ENCODE results near the gene SMIM3.

DNA sequence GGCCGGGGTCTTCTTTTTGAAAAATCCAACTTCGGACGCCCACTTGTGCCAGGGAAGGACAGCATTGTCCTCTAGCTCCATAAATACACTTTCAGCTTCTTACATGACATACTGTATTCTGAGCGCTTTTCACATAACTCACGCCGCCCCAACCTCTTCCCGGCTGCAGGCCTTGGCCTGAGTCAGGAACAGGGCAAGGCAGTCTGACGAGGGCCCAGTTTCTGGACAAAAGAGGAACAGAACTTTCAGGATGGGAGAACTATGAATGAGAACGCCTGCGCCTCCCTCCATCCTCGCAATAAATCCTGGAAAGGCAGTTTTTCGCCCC lies 20.4 kb upstream of the SMIM3 start:
- TF ChIP-seq MAFG (CRISPR knock-in tag; IDR thresholded peaks at IDR 0.05) (no peak), IRX3 (CRISPR knock-in tag; IDR thresholded peaks at IDR 0.05; ENCODE audit: borderline replicate concordance, low read depth) (no peak), MAFK (conservative IDR thresholded peaks at IDR 0.05 in 1 of 2, IDR thresholded peaks at IDR 0.05 in 1 of 2; ENCODE audit: low read length in 2 of 2) (no peak), POLR2AphosphoS5 (IDR thresholded peaks at IDR 0.05; ENCODE audit: low read depth, low read length) (no peak), ZNF232 (CRISPR knock-in tag; IDR thresholded peaks at IDR 0.05; ENCODE audit: borderline replicate concordance) (no peak; the same call in 1 of the 2 replicates)
- TF ChIP-seq, protein P1, sequence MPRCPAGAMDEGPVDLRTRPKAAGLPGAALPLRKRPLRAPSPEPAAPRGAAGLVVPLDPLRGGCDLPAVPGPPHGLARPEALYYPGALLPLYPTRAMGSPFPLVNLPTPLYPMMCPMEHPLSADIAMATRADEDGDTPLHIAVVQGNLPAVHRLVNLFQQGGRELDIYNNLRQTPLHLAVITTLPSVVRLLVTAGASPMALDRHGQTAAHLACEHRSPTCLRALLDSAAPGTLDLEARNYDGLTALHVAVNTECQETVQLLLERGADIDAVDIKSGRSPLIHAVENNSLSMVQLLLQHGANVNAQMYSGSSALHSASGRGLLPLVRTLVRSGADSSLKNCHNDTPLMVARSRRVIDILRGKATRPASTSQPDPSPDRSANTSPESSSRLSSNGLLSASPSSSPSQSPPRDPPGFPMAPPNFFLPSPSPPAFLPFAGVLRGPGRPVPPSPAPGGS (CRISPR knock-in tag; IDR thresholded peaks at IDR 0.05): no peak
- TF ChIP-seq, protein P2, sequence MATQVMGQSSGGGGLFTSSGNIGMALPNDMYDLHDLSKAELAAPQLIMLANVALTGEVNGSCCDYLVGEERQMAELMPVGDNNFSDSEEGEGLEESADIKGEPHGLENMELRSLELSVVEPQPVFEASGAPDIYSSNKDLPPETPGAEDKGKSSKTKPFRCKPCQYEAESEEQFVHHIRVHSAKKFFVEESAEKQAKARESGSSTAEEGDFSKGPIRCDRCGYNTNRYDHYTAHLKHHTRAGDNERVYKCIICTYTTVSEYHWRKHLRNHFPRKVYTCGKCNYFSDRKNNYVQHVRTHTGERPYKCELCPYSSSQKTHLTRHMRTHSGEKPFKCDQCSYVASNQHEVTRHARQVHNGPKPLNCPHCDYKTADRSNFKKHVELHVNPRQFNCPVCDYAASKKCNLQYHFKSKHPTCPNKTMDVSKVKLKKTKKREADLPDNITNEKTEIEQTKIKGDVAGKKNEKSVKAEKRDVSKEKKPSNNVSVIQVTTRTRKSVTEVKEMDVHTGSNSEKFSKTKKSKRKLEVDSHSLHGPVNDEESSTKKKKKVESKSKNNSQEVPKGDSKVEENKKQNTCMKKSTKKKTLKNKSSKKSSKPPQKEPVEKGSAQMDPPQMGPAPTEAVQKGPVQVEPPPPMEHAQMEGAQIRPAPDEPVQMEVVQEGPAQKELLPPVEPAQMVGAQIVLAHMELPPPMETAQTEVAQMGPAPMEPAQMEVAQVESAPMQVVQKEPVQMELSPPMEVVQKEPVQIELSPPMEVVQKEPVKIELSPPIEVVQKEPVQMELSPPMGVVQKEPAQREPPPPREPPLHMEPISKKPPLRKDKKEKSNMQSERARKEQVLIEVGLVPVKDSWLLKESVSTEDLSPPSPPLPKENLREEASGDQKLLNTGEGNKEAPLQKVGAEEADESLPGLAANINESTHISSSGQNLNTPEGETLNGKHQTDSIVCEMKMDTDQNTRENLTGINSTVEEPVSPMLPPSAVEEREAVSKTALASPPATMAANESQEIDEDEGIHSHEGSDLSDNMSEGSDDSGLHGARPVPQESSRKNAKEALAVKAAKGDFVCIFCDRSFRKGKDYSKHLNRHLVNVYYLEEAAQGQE (IDR thresholded peaks at IDR 0.05; ENCODE audit: borderline replicate concordance in 1 of 2, low read depth in 1 of 2, low read length in 2 of 2): no peak
- TF ChIP-seq, protein P3, sequence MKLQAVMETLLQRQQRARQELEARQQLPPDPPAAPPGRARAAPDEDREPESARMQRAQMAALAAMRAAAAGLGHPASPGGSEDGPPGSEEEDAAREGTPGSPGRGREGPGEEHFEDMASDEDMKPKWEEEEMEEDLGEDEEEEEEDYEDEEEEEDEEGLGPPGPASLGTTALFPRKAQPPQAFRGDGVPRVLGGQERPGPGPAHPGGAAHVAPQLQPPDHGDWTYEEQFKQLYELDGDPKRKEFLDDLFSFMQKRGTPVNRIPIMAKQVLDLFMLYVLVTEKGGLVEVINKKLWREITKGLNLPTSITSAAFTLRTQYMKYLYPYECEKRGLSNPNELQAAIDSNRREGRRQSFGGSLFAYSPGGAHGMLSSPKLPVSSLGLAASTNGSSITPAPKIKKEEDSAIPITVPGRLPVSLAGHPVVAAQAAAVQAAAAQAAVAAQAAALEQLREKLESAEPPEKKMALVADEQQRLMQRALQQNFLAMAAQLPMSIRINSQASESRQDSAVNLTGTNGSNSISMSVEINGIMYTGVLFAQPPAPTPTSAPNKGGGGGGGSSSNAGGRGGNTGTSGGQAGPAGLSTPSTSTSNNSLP (IDR thresholded peaks at IDR 0.05; ENCODE audit: low read depth, low read length): no peak

All from HepG2 (cell line).